HG03354 (cell line): ENCODE data around the gene SERPINB8.
A peak's percentile ranks its signal among the peaks of the same experiment; 100 is the strongest.

Experiments used
- ATAC-seq: cut with Tn5 transposase; IDR thresholded peaks from one replicate; pipeline ENCODE4 v1.9.1; 2021; ENCODE audit warnings: mild to moderate bottlenecking; ENCODE audit not compliant: unreplicated experiment, poor library complexity, severe bottlenecking

SERPINB8 gene

GRCh38 chr18:63999871-64000270, 30.0 kb downstream of the SERPINB8 start:
- no peak for ATAC-seq

- no peak for ATAC-seq
Observed at GRCh38 chr18:64002581-64002980, 32.7 kb downstream of the SERPINB8 start.

- ATAC-seq = no peak
Observed at GRCh38 chr18:64009305-64009704, 39.4 kb downstream of the SERPINB8 start.

GRCh38 chr18:64011513-64011912, 41.6 kb downstream of the SERPINB8 start:
- ATAC-seq = no peak

GRCh38 chr18:64017870-64018269, 48.0 kb downstream of the SERPINB8 start:
- ATAC-seq = peak; percentile 62

DNA sequence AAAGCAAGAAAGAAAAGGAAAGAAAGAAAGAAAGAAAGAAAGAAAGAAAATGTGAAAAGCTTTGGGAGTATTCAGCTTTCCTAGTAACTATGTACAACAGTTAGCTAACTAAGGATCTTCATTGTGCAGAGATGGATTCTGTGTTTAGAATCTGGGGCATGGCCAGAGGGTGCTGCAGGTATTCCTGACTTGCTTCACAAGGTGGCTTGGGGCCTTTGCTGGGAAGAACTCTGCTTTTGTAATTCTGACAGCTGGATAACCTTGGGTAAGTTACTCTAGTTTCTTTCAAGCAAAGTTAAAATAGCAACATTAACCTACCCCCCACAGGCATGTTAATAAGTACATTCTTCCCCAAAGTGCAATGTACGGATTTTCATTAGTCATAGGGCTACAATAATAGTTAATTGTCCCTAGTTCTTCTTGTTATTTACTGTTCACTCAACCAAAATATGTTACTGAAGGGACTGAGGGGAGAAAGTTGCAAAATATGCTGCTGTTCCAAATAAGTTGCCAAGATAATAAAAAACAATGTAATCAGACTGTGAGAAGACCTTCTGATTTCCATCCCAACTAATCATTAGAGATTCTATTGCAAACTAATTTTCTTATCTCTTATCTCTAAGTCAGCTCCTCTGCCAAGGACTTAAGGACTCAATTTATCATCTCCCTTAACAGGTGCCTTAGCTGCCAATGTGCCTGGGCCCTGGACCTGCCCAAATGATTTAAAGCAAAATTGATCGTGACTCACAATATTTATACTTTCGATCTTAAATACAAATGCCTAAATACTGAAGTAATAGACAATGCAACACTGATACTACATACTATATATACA, 50.3 kb downstream of the SERPINB8 start:
- no peak for ATAC-seq

DNA sequence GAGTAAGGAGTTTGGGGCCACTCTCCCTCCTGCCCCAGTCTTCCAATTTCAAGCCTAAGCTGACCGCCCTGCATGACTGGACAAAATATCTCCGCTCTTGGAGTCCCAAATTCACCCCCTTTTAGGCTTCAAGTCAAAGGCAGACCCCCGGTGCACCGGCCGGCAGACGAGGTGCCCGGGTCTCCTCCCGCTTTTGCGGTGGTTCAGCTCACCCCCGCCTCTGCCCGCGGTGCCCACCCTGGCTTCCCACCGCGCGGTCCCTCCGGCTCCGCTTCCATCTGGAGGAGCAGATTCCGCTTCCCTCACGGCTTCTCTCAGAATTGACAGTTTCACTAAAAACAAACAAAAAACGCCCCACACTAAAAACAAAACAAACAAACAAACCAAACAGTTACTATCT, 56.5 kb downstream of the SERPINB8 start:
- no peak for ATAC-seq

GRCh38 chr18:64027931-64028695, 58.2 kb downstream of the SERPINB8 start:
- peak; percentile 62 for ATAC-seq

DNA sequence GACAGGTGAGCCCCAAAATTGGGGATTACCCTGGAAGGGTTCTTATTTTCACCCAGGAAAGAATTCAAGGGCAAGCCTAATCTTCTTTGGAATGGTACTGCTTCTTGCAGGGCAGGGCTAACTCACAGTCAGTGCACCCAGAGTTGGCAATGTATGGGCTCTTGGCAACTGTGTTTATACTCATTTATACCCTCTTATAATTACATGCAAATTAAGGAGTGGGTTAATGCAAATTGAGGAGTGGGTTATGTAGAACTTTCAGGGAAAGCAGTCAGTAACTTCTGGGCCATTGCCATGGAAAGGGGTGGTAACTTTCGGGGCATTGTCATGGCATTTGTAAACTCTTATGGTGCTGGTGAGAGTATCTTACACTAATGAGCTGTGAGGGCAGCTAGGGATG, 59.2 kb downstream of the SERPINB8 start:
- no peak for ATAC-seq

DNA sequence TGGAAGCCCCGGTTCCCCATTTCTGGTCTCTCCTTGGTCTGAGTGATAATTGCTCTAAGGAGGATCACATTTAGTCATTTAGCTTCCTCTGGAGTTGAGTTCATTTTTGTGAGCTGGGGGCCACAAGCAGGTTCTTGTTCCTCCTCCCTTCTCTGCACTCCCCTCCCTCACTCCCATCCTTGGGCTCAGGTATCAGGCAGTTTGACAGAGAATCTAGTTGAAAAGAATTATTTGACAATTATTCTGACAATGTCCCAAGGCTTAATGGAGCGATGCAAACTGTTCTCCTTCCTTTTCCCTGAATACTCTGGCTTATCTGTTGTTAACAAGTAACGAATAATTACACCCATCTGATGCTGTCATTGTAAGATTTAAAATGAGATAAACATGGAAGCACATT, 61.5 kb downstream of the SERPINB8 start:
- no peak for ATAC-seq

DNA sequence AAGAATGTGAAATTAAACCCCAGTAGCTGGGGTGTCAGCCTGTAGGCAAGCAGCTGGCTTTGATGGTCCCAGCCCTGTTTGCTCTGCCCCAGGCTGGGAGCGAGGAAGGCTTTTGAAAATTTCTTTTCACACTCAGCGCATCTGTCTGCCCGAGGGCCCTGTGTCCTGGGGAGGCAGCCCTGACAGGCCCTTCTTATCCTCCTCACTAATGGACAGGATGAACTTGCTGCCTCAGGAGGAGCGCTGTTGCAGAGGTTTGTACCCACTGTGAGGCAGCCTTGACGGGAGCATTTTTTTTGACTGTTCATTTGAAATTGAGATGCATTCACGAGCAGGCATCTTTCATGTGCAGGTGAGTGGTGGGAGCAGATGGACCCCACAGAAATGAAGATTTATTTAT, 62.4 kb downstream of the SERPINB8 start:
- no peak for ATAC-seq

DNA sequence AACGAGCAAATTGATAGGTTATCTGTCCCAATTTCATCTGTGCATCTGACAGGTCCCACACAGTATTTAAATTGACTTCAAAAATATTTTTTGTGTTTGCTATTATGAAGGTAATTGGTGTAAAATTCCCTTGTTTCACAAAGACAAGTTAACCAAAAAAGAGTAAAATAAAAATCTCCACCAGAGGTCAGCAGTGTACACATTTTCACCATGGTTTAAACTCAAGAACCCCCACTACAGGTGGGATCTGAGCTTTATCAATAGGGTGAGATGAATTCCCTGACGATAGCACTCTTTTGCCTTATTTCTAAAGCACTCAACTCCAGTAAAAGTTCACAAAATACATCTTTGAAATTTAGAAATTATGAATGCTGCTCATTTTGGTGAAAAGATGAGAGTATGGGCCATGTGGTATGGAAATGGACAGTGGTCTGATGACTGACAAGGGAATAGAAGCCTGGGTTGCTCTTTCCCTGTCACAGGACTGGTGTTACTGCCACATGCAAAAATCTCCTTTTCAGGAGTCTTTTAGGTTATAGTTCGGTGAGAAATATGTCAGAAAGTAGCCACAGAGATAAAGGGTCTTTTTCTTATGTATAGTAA, 68.0 kb downstream of the SERPINB8 start:
- ATAC-seq = peak; percentile 83
